HG02759 (cell line): Measurements from ENCODE around the gene HSPB6.
A peak's percentile ranks its signal among the peaks of the same experiment; 100 is the strongest.

Source experiments
- ATAC-seq: cut with Tn5 transposase; IDR thresholded peaks from one replicate; pipeline ENCODE4 v1.9.1; 2021; ENCODE audit warnings: mild to moderate bottlenecking, moderate library complexity; ENCODE audit not compliant: unreplicated experiment

The HSPB6 gene

GRCh38 chr19:35767288-35768081 is 10.7 kb upstream of the HSPB6 start:
- ATAC-seq: no peak

- no peak for ATAC-seq
Observed at GRCh38 chr19:35766571-35767104, 9.8 kb upstream of the HSPB6 start.

GRCh38 chr19:35764432-35765315 is 7.8 kb upstream of the HSPB6 start:
- no peak for ATAC-seq

- ATAC-seq: no peak
Observed at GRCh38 chr19:35760711-35761349, 4.0 kb upstream of the HSPB6 start.

GRCh38 chr19:35759697-35760096 is 2.9 kb upstream of the HSPB6 start:
- no peak for ATAC-seq

- peak; percentile 93 for ATAC-seq
Observed at GRCh38 chr19:35757749-35758608, 1.1 kb upstream of the HSPB6 start, which contains the start of gene PROSER3. PROSER3 (plus strand) TSS chr19:35758176; CDS start chr19:35758216, 40 bp downstream.

GRCh38 chr19:35757231-35757748 is 461 bp upstream of the HSPB6 start:
- peak; percentile 3 for ATAC-seq

- no peak for ATAC-seq
Observed at GRCh38 chr19:35755550-35756376, 1.1 kb downstream of the HSPB6 start.

GRCh38 chr19:35755131-35755549 is 1.7 kb downstream of the HSPB6 start:
- no peak for ATAC-seq

- no peak for ATAC-seq
Observed at GRCh38 chr19:35754370-35755130, 2.3 kb downstream of the HSPB6 start.

GRCh38 chr19:35753634-35754369 is 3.0 kb downstream of the HSPB6 start:
- ATAC-seq: no peak

GRCh38 chr19:35752746-35753350 is 4.0 kb downstream of the HSPB6 start:
- ATAC-seq: no peak

GRCh38 chr19:35751839-35752745 is 4.7 kb downstream of the HSPB6 start:
- no peak for ATAC-seq

- no peak for ATAC-seq
Observed at GRCh38 chr19:35750167-35750566, 6.7 kb downstream of the HSPB6 start.

GRCh38 chr19:35748106-35749020 is 8.5 kb downstream of the HSPB6 start, which contains the start of gene LIN37:
LIN37 (plus strand) TSS chr19:35748576; CDS start chr19:35748725, 149 bp downstream.
- peak; percentile 69 for ATAC-seq
